ENCODE measurements around the gene MRTFB. TPM values are rescaled to one million over a fixed set of nuclear protein-coding genes. Genes with fewer than 3 reads are reported as not detected.

MRTFB gene
- total and polyA plus RNA-seq, 2 of the 13 experiments (the other 11 are each of a cell fraction or from before 2014, with no cell fraction given), result 11.4 to 14.0 TPM

- no peak for TF ChIP-seq BRF2 (CRISPR knock-in tag; IDR thresholded peaks at IDR 0.05)
- no peak for TF ChIP-seq MLLT10 (CRISPR knock-in tag; IDR thresholded peaks at IDR 0.05)
- 0 out of 2 replicates have a peak, but pooled peaks have one; percentile 67 for TF ChIP-seq ARNT2 (CRISPR knock-in tag; IDR thresholded peaks at IDR 0.05; ENCODE audit: low read depth)
- no peak for TF ChIP-seq ZNF580 (CRISPR knock-in tag; IDR thresholded peaks at IDR 0.05; ENCODE audit: borderline replicate concordance, low read depth)
- TF ChIP-seq ONECUT2 (CRISPR knock-in tag; IDR thresholded peaks at IDR 0.05), result no peak
- peak; percentile 60; the same call in 1 of the 2 replicates for TF ChIP-seq AKAP8 (CRISPR knock-in tag; IDR thresholded peaks at IDR 0.05)
- no peak for TF ChIP-seq ZNF556 (CRISPR knock-in tag; IDR thresholded peaks at IDR 0.05; ENCODE audit: borderline replicate concordance)
- no peak for TF ChIP-seq ZBTB7B (CRISPR knock-in tag; IDR thresholded peaks at IDR 0.05)
- peak; percentile 67 for TF ChIP-seq ZNF687 (CRISPR knock-in tag; IDR thresholded peaks at IDR 0.05)
- no peak for TF ChIP-seq ELK4 (CRISPR knock-in tag; IDR thresholded peaks at IDR 0.05; ENCODE audit: borderline replicate concordance)
- 0 out of 2 replicates have a peak, but pooled peaks have one; percentile 37 for TF ChIP-seq ZNF224 (CRISPR knock-in tag; IDR thresholded peaks at IDR 0.05)
- TF ChIP-seq CHD4 (IDR thresholded peaks at IDR 0.05; ENCODE audit: borderline replicate concordance, low read length), result no peak; the same call in 1 of the 2 replicates
- TF ChIP-seq FOXK2 (IDR thresholded peaks at IDR 0.05), result no peak
- TF ChIP-seq ZBTB26 (CRISPR knock-in tag; IDR thresholded peaks at IDR 0.05; ENCODE audit: borderline replicate concordance), result no peak
- no peak for TF ChIP-seq ZNF274 (CRISPR knock-in tag; IDR thresholded peaks at IDR 0.05)
- no peak for TF ChIP-seq ZFP36L2 (CRISPR knock-in tag; IDR thresholded peaks at IDR 0.05)
- no peak for TF ChIP-seq ZBTB44 (CRISPR knock-in tag; IDR thresholded peaks at IDR 0.05)
- no peak for TF ChIP-seq ZNF3 (CRISPR knock-in tag; IDR thresholded peaks at IDR 0.05)
- no peak for TF ChIP-seq ZNF720 (CRISPR knock-in tag; IDR thresholded peaks at IDR 0.05)
- TF ChIP-seq CREBL2 (CRISPR knock-in tag; IDR thresholded peaks at IDR 0.05; ENCODE audit: borderline replicate concordance), result no peak
These were observed 236.6 kb downstream of the MRTFB start (continued) for GRCh38 chr16:14307527-14308367.

Measured in HepG2 (cell line).